ENCODE data around the gene TNFRSF18.

GRCh38 chr1:1189111-1189510 lies 17.3 kb downstream of the TNFRSF18 start:
- TF ChIP-seq, protein P1, sequence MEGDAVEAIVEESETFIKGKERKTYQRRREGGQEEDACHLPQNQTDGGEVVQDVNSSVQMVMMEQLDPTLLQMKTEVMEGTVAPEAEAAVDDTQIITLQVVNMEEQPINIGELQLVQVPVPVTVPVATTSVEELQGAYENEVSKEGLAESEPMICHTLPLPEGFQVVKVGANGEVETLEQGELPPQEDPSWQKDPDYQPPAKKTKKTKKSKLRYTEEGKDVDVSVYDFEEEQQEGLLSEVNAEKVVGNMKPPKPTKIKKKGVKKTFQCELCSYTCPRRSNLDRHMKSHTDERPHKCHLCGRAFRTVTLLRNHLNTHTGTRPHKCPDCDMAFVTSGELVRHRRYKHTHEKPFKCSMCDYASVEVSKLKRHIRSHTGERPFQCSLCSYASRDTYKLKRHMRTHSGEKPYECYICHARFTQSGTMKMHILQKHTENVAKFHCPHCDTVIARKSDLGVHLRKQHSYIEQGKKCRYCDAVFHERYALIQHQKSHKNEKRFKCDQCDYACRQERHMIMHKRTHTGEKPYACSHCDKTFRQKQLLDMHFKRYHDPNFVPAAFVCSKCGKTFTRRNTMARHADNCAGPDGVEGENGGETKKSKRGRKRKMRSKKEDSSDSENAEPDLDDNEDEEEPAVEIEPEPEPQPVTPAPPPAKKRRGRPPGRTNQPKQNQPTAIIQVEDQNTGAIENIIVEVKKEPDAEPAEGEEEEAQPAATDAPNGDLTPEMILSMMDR (IDR thresholded peaks at IDR 0.05; ENCODE audit: poor library complexity): no peak
- TF ChIP-seq EZH2phosphoT487 (IDR thresholded peaks at IDR 0.05; ENCODE audit: low read depth, severe bottlenecking, unreplicated experiment): no peak

All from hepatocyte (in vitro differentiated cells).